Keratinocyte (primary cell): Measurements from ENCODE around the gene LSM3. TPM values are rescaled to one million over a fixed set of nuclear protein-coding genes. Genes with fewer than 3 reads are reported as not detected.

Experiments
- DNase-seq: peaks from one replicate; pipeline ENCODE4 v3.0.0-alpha.2; 2011; ENCODE audit warnings: low read depth, missing footprints, low spot score
- FAIRE-seq: peaks from 2 replicates; lab custom pipeline; 2011; peaks lifted over from hg19 to GRCh38; lab: Jason Lieb, UNC
- H2AFZ ChIP-seq: 2 replicates; pipeline ENCODE4 v1.6.0; 2012; ENCODE audit warnings: low read length, control low read depth, inconsistent platforms; ENCODE audit not compliant: control insufficient read depth
- H3K27ac ChIP-seq: 2 replicates; pipeline ENCODE4 v1.5.1; 2011; ENCODE audit warnings: low read length; ENCODE audit not compliant: control insufficient read depth, insufficient read depth
- H3K27me3 ChIP-seq: 3 replicates; pipeline ENCODE4 v1.6.0; 2011; ENCODE audit warnings: low read length; ENCODE audit not compliant: control insufficient read depth, insufficient read depth; ENCODE audit errors: extremely low read depth
- H3K36me3 ChIP-seq, 2 experiments: 2 replicates in 1 of 2; 3 replicates in 1 of 2; pipeline ENCODE4 v1.5.1; 2011; ENCODE audit warnings: low read length in 2 of 2, mild to moderate bottlenecking in 1 of 2; ENCODE audit not compliant: control insufficient read depth in 2 of 2, insufficient read depth in 2 of 2; ENCODE audit errors: extremely low read depth in 1 of 2
- H3K4me1 ChIP-seq: 3 replicates; pipeline ENCODE4 v1.5.1; 2011; ENCODE audit warnings: low read length; ENCODE audit not compliant: control insufficient read depth, insufficient read depth; ENCODE audit errors: extremely low read depth
- H3K4me2 ChIP-seq: 3 replicates; pipeline ENCODE4 v1.6.0; 2011; ENCODE audit warnings: low read depth, low read length; ENCODE audit not compliant: control insufficient read depth, insufficient read depth; ENCODE audit errors: extremely low read depth
- H3K4me3 ChIP-seq, 3 experiments: fragments of 200-600 bp in 1 of 3; sonication (generic) in 1 of 3; 2 replicates in 2 of 3; 3 replicates in 1 of 3; pipeline ENCODE4 v1.5.1; 2011 to 2016; ENCODE audit warnings: low read length in 3 of 3, mild to moderate bottlenecking in 3 of 3, control low read depth in 2 of 3, inconsistent platforms in 1 of 3, low read depth in 1 of 3, mixed read lengths in 1 of 3, mixed run types in 1 of 3, moderate library complexity in 1 of 3; ENCODE audit not compliant: control insufficient read depth in 2 of 3, insufficient read depth in 2 of 3; ENCODE audit errors: extremely low read depth in 1 of 3
- H3K79me2 ChIP-seq: 2 replicates; pipeline ENCODE4 v1.6.0; 2012; ENCODE audit warnings: low read length; ENCODE audit not compliant: control insufficient read depth, insufficient read depth
- H3K9ac ChIP-seq: 3 replicates; pipeline ENCODE4 v1.6.0; 2011; ENCODE audit warnings: low read length; ENCODE audit not compliant: control insufficient read depth, insufficient read depth; ENCODE audit errors: extremely low read depth
- H3K9me1 ChIP-seq: 3 replicates; pipeline ENCODE4 v1.6.0; 2011; ENCODE audit warnings: low read length; ENCODE audit not compliant: control insufficient read depth, insufficient read depth; ENCODE audit errors: extremely low read depth
- H3K9me3 ChIP-seq: 2 replicates; pipeline ENCODE4 v1.5.1; 2012; ENCODE audit warnings: low read depth, low read length; ENCODE audit not compliant: control insufficient read depth
- H4K20me1 ChIP-seq: 3 replicates; pipeline ENCODE4 v1.6.0; 2011; ENCODE audit warnings: low read length; ENCODE audit not compliant: control insufficient read depth, insufficient read depth; ENCODE audit errors: extremely low read depth
- CTCF ChIP-seq, 3 experiments: IDR thresholded peaks in 1 of 3; conservative IDR thresholded peaks in 1 of 3; optimal IDR thresholded peaks in 1 of 3; 2 replicates in 2 of 3; 3 replicates in 1 of 3; pipeline versions ENCODE3 to v1.5.1; 2011; ENCODE audit warnings: low read length in 3 of 3, mild to moderate bottlenecking in 3 of 3, moderate library complexity in 2 of 3, control low read depth in 1 of 3, inconsistent platforms in 1 of 3; ENCODE audit not compliant: insufficient read depth in 2 of 3; ENCODE audit errors: extremely low read depth in 1 of 3
- EZH2 ChIP-seq: IDR thresholded peaks from one replicate; pipeline ENCODE4 v1.6.1; 2012; ENCODE audit warnings: inconsistent platforms, mild to moderate bottlenecking, low read length, moderate library complexity
- dilution Hi-C: fragments of 300-500 bp; cut with MboI; formaldehyde crosslinking; loops from one replicate; pipeline ENCODE4 v1.7.0; 2020; ENCODE audit warnings: low sequenced_read_pairs; ENCODE audit not compliant: extremely low pct_ligation_motif_present
- polyA plus RNA-seq, 5 experiments: library from polyadenylated mRNA; depleted of rRNA in 3 of 5; stranded (reverse) in 3 of 5; stranded (forward) in 1 of 5; unstranded in 1 of 5; fragments of >200 nt; gene quantifications; 1 replicate in 1 of 5; 2 replicates in 3 of 5; 3 replicates in 1 of 5; pipeline versions ENCODE4 v1.2.1 to v1.2.3, GENCODE V29; 2011 to 2012; ENCODE audit warnings: missing spikeins in 2 of 5, low read depth in 1 of 5, low replicate concordance in 1 of 5

Gene LSM3
- polyA plus RNA-seq, 1 donor (not counting 4 experiments of a cell fraction or from before 2014, with no cell fraction given): 26.1 TPM

GRCh38 chr3:14222900-14223594 lies 44.4 kb downstream of the LSM3 start:
- no peaks in the 10 kb centered on the region for H3K9me1 ChIP-seq
- FAIRE-seq (no peak), DNase-seq (no peak)
- H3K9ac ChIP-seq: no peak overlapping the region
- no peak overlapping the region for H3K27ac ChIP-seq
- H3K27me3 ChIP-seq: no peaks in the 10 kb centered on the region
- no peaks in the 10 kb centered on the region for H3K79me2 ChIP-seq
- no peak overlapping the region for H3K4me2 ChIP-seq
- H3K4me1 ChIP-seq: peaks cover 21% of the 10 kb centered on the region
- no peaks in the 10 kb centered on the region for H3K36me3 ChIP-seq
- no peak overlapping the region for H3K4me3 ChIP-seq
- H4K20me1 ChIP-seq: no peaks in the 10 kb centered on the region
- dilution Hi-C loops: no loop called here
- H2AFZ ChIP-seq: no peak overlapping the region
- no peak for TF ChIP-seq EZH2
- TF ChIP-seq CTCF (optimal IDR thresholded peaks at IDR 0.05 in 1 of 3, IDR thresholded peaks at IDR 0.05 in 1 of 3, conservative IDR thresholded peaks at IDR 0.05 in 1 of 3; ENCODE audit: extremely low read depth in 1 of 3, insufficient read depth in 2 of 3, low read length in 3 of 3): peak in 1 of 3 experiments; percentile 13
- no peaks in the 10 kb centered on the region for H3K9me3 ChIP-seq

- TF ChIP-seq CTCF (optimal IDR thresholded peaks at IDR 0.05 in 1 of 3, IDR thresholded peaks at IDR 0.05 in 1 of 3, conservative IDR thresholded peaks at IDR 0.05 in 1 of 3; ENCODE audit: extremely low read depth in 1 of 3, insufficient read depth in 2 of 3, low read length in 3 of 3) (no peak), EZH2 (no peak)
- Histone ChIP-seq H3K4me3 (no peak overlapping the region), H3K36me3 (no peaks in the 10 kb centered on the region), H3K4me1 (peaks cover 25% of the 10 kb centered on the region), H3K9me3 (no peaks in the 10 kb centered on the region), H3K27me3 (no peaks in the 10 kb centered on the region), H2AFZ (no peak overlapping the region), H3K79me2 (no peaks in the 10 kb centered on the region), H3K4me2 (no peak overlapping the region), H3K27ac (no peak overlapping the region), H3K9ac (no peak overlapping the region), H3K9me1 (no peaks in the 10 kb centered on the region), H4K20me1 (no peaks in the 10 kb centered on the region)
- dilution Hi-C loops: no loop called here
- peak; percentile 26 for FAIRE-seq
- no peak for DNase-seq
Measured at GRCh38 chr3:14223595-14223994, 45.0 kb downstream of the LSM3 start.
